ENCODE results near the gene LRRFIP2. TPM values are rescaled to one million over a fixed set of nuclear protein-coding genes. Genes with fewer than 3 reads are reported as not detected.

Gene LRRFIP2
- total RNA-seq, 4 donors from 2014 or later, result 85.7 to 103 (median 100.0) TPM

- no peak for TF ChIP-seq POLR2A (IDR thresholded peaks at IDR 0.05)
- TF ChIP-seq CTCF (IDR thresholded peaks at IDR 0.05 in 4 of 5, conservative IDR thresholded peaks at IDR 0.05 in 1 of 5), result no peak
- no peak for DNase-seq
- H3K4me1 ChIP-seq, result no peaks in the 10 kb centered on the region
- no peak overlapping the region for H3K4me3 ChIP-seq
- no peaks in the 10 kb centered on the region for H3K27me3 ChIP-seq
- H3K36me3 ChIP-seq, result peaks cover 0 to 62% of the 10 kb centered on the region in 2 donors
- intact Hi-C loops (cut with DNase I; ENCODE audit: low total_unique reads) (no loop called here), in situ Hi-C loops (cut with MboI; ENCODE audit: low sequenced_read_pairs in 4 of 4) (no loop called here)
- ATAC-seq, result no peak
- no peak overlapping the region for H3K27ac ChIP-seq
- no peaks in the 10 kb centered on the region for H3K9me3 ChIP-seq
Measured at GRCh38 chr3:37093481-37093880, 80.9 kb downstream of the LRRFIP2 start.

- Histone ChIP-seq H3K4me1 (no peaks in the 10 kb centered on the region), H3K36me3 (peaks cover 0 to 62% of the 10 kb centered on the region in 2 donors), H3K9me3 (no peaks in the 10 kb centered on the region), H3K4me3 (no peak overlapping the region), H3K27ac (no peak overlapping the region), H3K27me3 (no peaks in the 10 kb centered on the region)
- in situ Hi-C loops (cut with MboI; ENCODE audit: low sequenced_read_pairs in 4 of 4) (no loop called here), intact Hi-C loops (cut with DNase I; ENCODE audit: low total_unique reads) (no loop called here)
- no peak for TF ChIP-seq CTCF (IDR thresholded peaks at IDR 0.05 in 4 of 5, conservative IDR thresholded peaks at IDR 0.05 in 1 of 5)
- no peak for TF ChIP-seq POLR2A (IDR thresholded peaks at IDR 0.05)
- ATAC-seq (no peak), DNase-seq (no peak)
Measured at GRCh38 chr3:37092484-37092883, 81.9 kb downstream of the LRRFIP2 start.

- DNase-seq, result no peak
- in situ Hi-C loops (cut with MboI; ENCODE audit: low sequenced_read_pairs in 4 of 4) (no loop called here), intact Hi-C loops (cut with DNase I; ENCODE audit: low total_unique reads) (no loop called here)
- Histone ChIP-seq H3K36me3 (peaks cover 0 to 57% of the 10 kb centered on the region in 2 donors), H3K9me3 (no peaks in the 10 kb centered on the region), H3K4me1 (no peaks in the 10 kb centered on the region), H3K27me3 (no peaks in the 10 kb centered on the region), H3K27ac (no peak overlapping the region), H3K4me3 (no peak overlapping the region)
- ATAC-seq, result no peak
- TF ChIP-seq POLR2A (IDR thresholded peaks at IDR 0.05) (no peak), CTCF (IDR thresholded peaks at IDR 0.05 in 4 of 5, conservative IDR thresholded peaks at IDR 0.05 in 1 of 5) (no peak)
Measured at GRCh38 chr3:37087870-37088269, 86.5 kb downstream of the LRRFIP2 start.

- H3K36me3 ChIP-seq, result peaks cover 0 to 58% of the 10 kb centered on the region in 2 donors
- no peaks in the 10 kb centered on the region for H3K4me1 ChIP-seq
- H3K4me3 ChIP-seq, result no peak overlapping the region
- no peak for DNase-seq
- in situ Hi-C loops (cut with MboI; ENCODE audit: low sequenced_read_pairs in 4 of 4) (no loop called here), intact Hi-C loops (cut with DNase I; ENCODE audit: low total_unique reads) (no loop called here)
- TF ChIP-seq POLR2A (IDR thresholded peaks at IDR 0.05) (no peak), CTCF (IDR thresholded peaks at IDR 0.05 in 4 of 5, conservative IDR thresholded peaks at IDR 0.05 in 1 of 5) (no peak)
- H3K9me3 ChIP-seq, result no peaks in the 10 kb centered on the region
- no peak for ATAC-seq
- H3K27me3 ChIP-seq, result no peaks in the 10 kb centered on the region
- H3K27ac ChIP-seq, result no peak overlapping the region
Measured at GRCh38 chr3:37086918-37087317, 87.5 kb downstream of the LRRFIP2 start.

GRCh38 chr3:37082317-37082716, 92.1 kb downstream of the LRRFIP2 start:
- H3K36me3 ChIP-seq, result peaks cover 0 to 39% of the 10 kb centered on the region in 2 donors
- H3K27me3 ChIP-seq, result no peaks in the 10 kb centered on the region
- H3K4me1 ChIP-seq, result no peaks in the 10 kb centered on the region
- H3K4me3 ChIP-seq, result no peak overlapping the region
- ATAC-seq (no peak), DNase-seq (no peak)
- no peaks in the 10 kb centered on the region for H3K9me3 ChIP-seq
- in situ Hi-C loops (cut with MboI; ENCODE audit: low sequenced_read_pairs in 4 of 4), result no loop called here
- intact Hi-C loops (cut with DNase I; ENCODE audit: low total_unique reads), result no loop called here
- no peak overlapping the region for H3K27ac ChIP-seq
- no peak for TF ChIP-seq CTCF (IDR thresholded peaks at IDR 0.05 in 4 of 5, conservative IDR thresholded peaks at IDR 0.05 in 1 of 5)
- TF ChIP-seq POLR2A (IDR thresholded peaks at IDR 0.05), result no peak

All from gastrocnemius medialis (tissue), 4 donors.